Measurements from ENCODE around the gene ARL5B. TPM values are rescaled to one million over a fixed set of nuclear protein-coding genes. Genes with fewer than 3 reads are reported as not detected.

ARL5B gene
- total RNA-seq, 2 donors from 2014 or later, result 10.2 to 18.6 TPM

DNA sequence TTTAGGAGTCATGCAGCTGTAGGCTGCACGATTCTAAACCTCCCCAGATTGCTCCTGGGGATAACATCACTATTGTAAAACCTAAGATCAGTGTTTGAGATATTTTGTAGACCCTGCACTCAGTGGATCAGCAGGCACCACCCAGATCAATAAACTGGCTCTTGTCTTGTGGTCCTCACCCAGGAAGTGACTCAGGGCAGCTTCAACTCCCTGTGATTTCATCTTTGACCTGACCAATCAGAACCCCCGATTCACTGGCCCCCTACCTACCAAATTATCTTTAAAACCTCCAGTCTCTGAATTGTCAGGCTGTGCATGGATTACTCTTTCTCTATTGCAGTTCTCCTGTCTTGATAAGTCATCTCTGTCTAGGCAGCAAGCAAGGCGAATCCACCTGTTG, 25.7 kb downstream of the ARL5B start:
- DNase-seq (ENCODE audit: low spot score) (no peak), ATAC-seq (ENCODE audit: insufficient number of reproducible peaks, low FRiP score, low read depth) (no peak)
- no peaks in the 10 kb centered on the region for H3K4me1 ChIP-seq (ENCODE audit: control insufficient read depth in 1 of 2, low read depth in 2 of 2)

GRCh38 chr10:18685555-18685954, 26.3 kb downstream of the ARL5B start:
- H3K9me3 ChIP-seq, result no peaks in the 10 kb centered on the region
- H3K27me3 ChIP-seq (replicated peaks; ENCODE audit: insufficient read depth), result no peaks in the 10 kb centered on the region
- DNase-seq (ENCODE audit: low spot score) (no peak), ATAC-seq (ENCODE audit: insufficient number of reproducible peaks, low FRiP score, low read depth) (no peak)
- H3K36me3 ChIP-seq, result no peaks in the 10 kb centered on the region
- no peak overlapping the region for H3K4me3 ChIP-seq
- no peak overlapping the region for H3K27ac ChIP-seq
- H3K4me1 ChIP-seq (ENCODE audit: control insufficient read depth in 1 of 2, low read depth in 2 of 2), result no peaks in the 10 kb centered on the region
- TF ChIP-seq, protein P1, sequence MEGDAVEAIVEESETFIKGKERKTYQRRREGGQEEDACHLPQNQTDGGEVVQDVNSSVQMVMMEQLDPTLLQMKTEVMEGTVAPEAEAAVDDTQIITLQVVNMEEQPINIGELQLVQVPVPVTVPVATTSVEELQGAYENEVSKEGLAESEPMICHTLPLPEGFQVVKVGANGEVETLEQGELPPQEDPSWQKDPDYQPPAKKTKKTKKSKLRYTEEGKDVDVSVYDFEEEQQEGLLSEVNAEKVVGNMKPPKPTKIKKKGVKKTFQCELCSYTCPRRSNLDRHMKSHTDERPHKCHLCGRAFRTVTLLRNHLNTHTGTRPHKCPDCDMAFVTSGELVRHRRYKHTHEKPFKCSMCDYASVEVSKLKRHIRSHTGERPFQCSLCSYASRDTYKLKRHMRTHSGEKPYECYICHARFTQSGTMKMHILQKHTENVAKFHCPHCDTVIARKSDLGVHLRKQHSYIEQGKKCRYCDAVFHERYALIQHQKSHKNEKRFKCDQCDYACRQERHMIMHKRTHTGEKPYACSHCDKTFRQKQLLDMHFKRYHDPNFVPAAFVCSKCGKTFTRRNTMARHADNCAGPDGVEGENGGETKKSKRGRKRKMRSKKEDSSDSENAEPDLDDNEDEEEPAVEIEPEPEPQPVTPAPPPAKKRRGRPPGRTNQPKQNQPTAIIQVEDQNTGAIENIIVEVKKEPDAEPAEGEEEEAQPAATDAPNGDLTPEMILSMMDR (IDR thresholded peaks at IDR 0.05), result no peak

More for the DNA sequence above, 25.7 kb downstream of the ARL5B start:
- Histone ChIP-seq H3K27me3 (replicated peaks; ENCODE audit: insufficient read depth) (no peaks in the 10 kb centered on the region), H3K4me3 (no peak overlapping the region), H3K36me3 (no peaks in the 10 kb centered on the region), H3K27ac (no peak overlapping the region), H3K9me3 (no peaks in the 10 kb centered on the region)
- TF ChIP-seq, protein P1 (IDR thresholded peaks at IDR 0.05), result no peak

DNA sequence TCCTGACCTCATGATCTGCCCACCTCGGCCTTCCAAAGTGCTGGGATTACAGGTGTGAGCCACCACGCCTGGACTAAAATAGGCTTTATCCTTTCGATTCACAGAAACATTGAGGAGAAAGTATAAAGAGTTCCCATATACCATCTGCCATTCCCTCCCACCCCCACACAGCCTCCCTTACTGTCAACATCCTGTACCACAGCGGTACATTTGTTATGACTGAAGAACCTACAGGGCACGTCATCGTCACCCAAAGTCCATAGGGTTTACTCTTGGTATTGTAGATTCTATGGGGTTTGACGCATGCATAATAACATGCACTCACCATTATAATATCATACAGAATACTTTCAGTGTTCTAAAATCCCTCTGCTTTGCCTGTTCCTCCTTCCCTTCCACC, 28.0 kb downstream of the ARL5B start:
- H3K36me3 ChIP-seq, result no peaks in the 10 kb centered on the region
- no peaks in the 10 kb centered on the region for H3K27me3 ChIP-seq (replicated peaks; ENCODE audit: insufficient read depth)
- ATAC-seq (ENCODE audit: insufficient number of reproducible peaks, low FRiP score, low read depth), result no peak
- H3K9me3 ChIP-seq, result no peaks in the 10 kb centered on the region
- H3K27ac ChIP-seq, result no peak overlapping the region
- H3K4me3 ChIP-seq, result no peak overlapping the region
- no peaks in the 10 kb centered on the region for H3K4me1 ChIP-seq (ENCODE audit: control insufficient read depth in 1 of 2, low read depth in 2 of 2)
- DNase-seq (ENCODE audit: low spot score), result no peak
- TF ChIP-seq, protein P1 (IDR thresholded peaks at IDR 0.05), result no peak

- Histone ChIP-seq H3K4me1 (ENCODE audit: control insufficient read depth in 1 of 2, low read depth in 2 of 2) (no peaks in the 10 kb centered on the region), H3K27me3 (replicated peaks; ENCODE audit: insufficient read depth) (no peaks in the 10 kb centered on the region), H3K9me3 (no peaks in the 10 kb centered on the region), H3K4me3 (no peak overlapping the region), H3K36me3 (no peaks in the 10 kb centered on the region), H3K27ac (no peak overlapping the region)
- ATAC-seq (ENCODE audit: insufficient number of reproducible peaks, low FRiP score, low read depth) (no peak), DNase-seq (ENCODE audit: low spot score) (no peak)
- TF ChIP-seq, protein P1 (IDR thresholded peaks at IDR 0.05), result no peak
These were observed 28.5 kb downstream of the ARL5B start for GRCh38 chr10:18687706-18688105.

DNA sequence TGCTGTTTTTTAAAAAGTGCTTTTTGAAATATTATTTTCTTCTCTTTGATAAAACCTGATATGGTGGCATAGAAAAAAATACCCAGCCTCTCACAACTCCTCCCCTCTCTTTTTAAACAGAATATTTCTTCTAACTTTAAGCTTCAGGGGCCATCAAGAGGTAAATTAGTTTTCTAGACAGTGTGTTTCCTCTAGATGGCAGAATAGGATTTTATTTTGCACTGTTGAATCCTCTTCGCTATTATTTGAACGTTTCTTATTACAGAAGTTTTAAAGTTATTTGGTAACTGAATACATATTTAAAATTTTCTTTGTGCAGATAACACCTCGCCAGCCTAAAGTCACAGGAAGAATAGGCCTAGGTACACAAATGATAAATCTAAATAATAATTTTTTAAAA, 30.3 kb downstream of the ARL5B start:
- no peak for DNase-seq (ENCODE audit: low spot score)
- H3K36me3 ChIP-seq, result no peaks in the 10 kb centered on the region
- no peak overlapping the region for H3K27ac ChIP-seq
- H3K4me3 ChIP-seq, result no peak overlapping the region
- H3K9me3 ChIP-seq, result no peaks in the 10 kb centered on the region
- no peaks in the 10 kb centered on the region for H3K4me1 ChIP-seq (ENCODE audit: control insufficient read depth in 1 of 2, low read depth in 2 of 2)
- H3K27me3 ChIP-seq (replicated peaks; ENCODE audit: insufficient read depth), result no peaks in the 10 kb centered on the region
- TF ChIP-seq, protein P1 (IDR thresholded peaks at IDR 0.05), result no peak
- no peak for ATAC-seq (ENCODE audit: insufficient number of reproducible peaks, low FRiP score, low read depth)
